OCI-LY3 (cell line): ENCODE data around the gene LRP1B.

Experiments
- H2AFZ ChIP-seq: fragments of 200-600, 300-600 bp; shearing (Covaris generic); 2 replicates; pipeline ENCODE4 v1.6.0; 2014; ENCODE audit warnings: antibody characterized with exemption, low read depth, low read length
- H3K27ac ChIP-seq: fragments of 200-600, 300-600 bp; sonication (generic); 2 replicates; pipeline ENCODE4 v1.5.1; 2014; ENCODE audit warnings: mild to moderate bottlenecking, low read length, moderate library complexity, mixed read lengths
- H3K27me3 ChIP-seq: fragments of 200-600, 300-600 bp; sonication (generic); 2 replicates; pipeline ENCODE4 v1.6.1; 2014; ENCODE audit warnings: low read depth, low read length, mixed read lengths
- H3K36me3 ChIP-seq: fragments of 200-600, 300-600 bp; sonication (generic); replicated peaks from 2 replicates; pipeline ENCODE3; 2014; ENCODE audit warnings: low read depth, low read length, mixed read lengths
- H3K4me1 ChIP-seq: fragments of 300-600, 200-600 bp; sonication (generic); 2 replicates; pipeline ENCODE4 v1.6.1; 2014; ENCODE audit warnings: low read length, mixed read lengths
- H3K4me2 ChIP-seq: fragments of 200-600, 300-600 bp; sonication (generic); 2 replicates; pipeline ENCODE4 v1.6.1; 2014; ENCODE audit warnings: low read length, mixed read lengths
- H3K4me3 ChIP-seq: fragments of 300-600, 200-600 bp; sonication (generic); 2 replicates; pipeline ENCODE4 v1.5.1; 2014; ENCODE audit warnings: antibody characterized with exemption, mild to moderate bottlenecking, low read length, moderate library complexity
- H3K79me2 ChIP-seq: fragments of 300-600, 200-600 bp; shearing (Covaris generic); 2 replicates; pipeline ENCODE4 v1.6.1; 2014; ENCODE audit warnings: mild to moderate bottlenecking, low read length, mixed read lengths
- H3K9ac ChIP-seq: fragments of 300-600, 200-600 bp; shearing (Covaris generic); 2 replicates; pipeline ENCODE4 v1.6.0; 2014; ENCODE audit warnings: mild to moderate bottlenecking, low read length, moderate library complexity
- H3K9me3 ChIP-seq: fragments of 200-600, 300-600 bp; shearing (Covaris generic); 2 replicates; pipeline ENCODE4 v1.6.1; 2014; ENCODE audit warnings: low read length, mixed read lengths; ENCODE audit not compliant: insufficient read depth
- H4K20me1 ChIP-seq: fragments of 200-600, 300-600 bp; sonication (generic); 2 replicates; pipeline ENCODE4 v1.6.1; 2016; ENCODE audit warnings: low read length, mixed read lengths; ENCODE audit not compliant: insufficient read depth
- CTCF ChIP-seq: fragments of 200-600, 300-600 bp; sonication (generic); IDR thresholded peaks from 2 replicates; pipeline ENCODE4 v1.5.1; 2014; ENCODE audit warnings: antibody characterized with exemption, low read length, low read depth
- EZH2phosphoT487 ChIP-seq: fragments of 200-600 bp; shearing (Covaris generic); IDR thresholded peaks from 2 replicates; pipeline ENCODE4 v1.6.1; 2018; ENCODE audit warnings: antibody characterized with exemption, mixed run types, low read depth

The LRP1B gene

GRCh38 chr2:141844231-141844630, 286.6 kb downstream of the LRP1B start:
- no peak overlapping the region for H2AFZ ChIP-seq
- TF ChIP-seq CTCF: no peak
- no peak for TF ChIP-seq EZH2phosphoT487
- H3K27me3 ChIP-seq: no peaks in the 10 kb centered on the region
- H3K4me1 ChIP-seq: no peaks in the 10 kb centered on the region
- no peaks in the 10 kb centered on the region for H4K20me1 ChIP-seq
- no peaks in the 10 kb centered on the region for H3K79me2 ChIP-seq
- H3K4me3 ChIP-seq: no peak overlapping the region
- H3K4me2 ChIP-seq: no peak overlapping the region
- no peaks in the 10 kb centered on the region for H3K9me3 ChIP-seq
- no peak overlapping the region for H3K27ac ChIP-seq
- H3K9ac ChIP-seq: no peak overlapping the region
- H3K36me3 ChIP-seq: no peaks in the 10 kb centered on the region

- Histone ChIP-seq H3K4me1 (no peaks in the 10 kb centered on the region), H3K79me2 (no peaks in the 10 kb centered on the region), H3K9ac (no peak overlapping the region), H4K20me1 (no peaks in the 10 kb centered on the region), H3K36me3 (no peaks in the 10 kb centered on the region), H3K9me3 (no peaks in the 10 kb centered on the region), H3K27ac (no peak overlapping the region), H3K4me2 (no peak overlapping the region), H3K27me3 (no peaks in the 10 kb centered on the region), H3K4me3 (no peak overlapping the region), H2AFZ (no peak overlapping the region)
- no peak for TF ChIP-seq CTCF
- no peak for TF ChIP-seq EZH2phosphoT487
These were observed 295.7 kb downstream of the LRP1B start for GRCh38 chr2:141835103-141835502.

GRCh38 chr2:141828761-141829160, 302.1 kb downstream of the LRP1B start:
- Histone ChIP-seq H2AFZ (no peak overlapping the region), H3K4me3 (no peak overlapping the region), H3K27ac (no peak overlapping the region), H3K9ac (no peak overlapping the region), H4K20me1 (no peaks in the 10 kb centered on the region), H3K79me2 (no peaks in the 10 kb centered on the region), H3K4me1 (no peaks in the 10 kb centered on the region), H3K4me2 (no peak overlapping the region), H3K9me3 (no peaks in the 10 kb centered on the region), H3K36me3 (no peaks in the 10 kb centered on the region), H3K27me3 (no peaks in the 10 kb centered on the region)
- TF ChIP-seq CTCF (no peak), EZH2phosphoT487 (no peak)

- no peak overlapping the region for H3K4me3 ChIP-seq
- no peak for TF ChIP-seq CTCF
- no peak for TF ChIP-seq EZH2phosphoT487
- no peak overlapping the region for H3K9ac ChIP-seq
- no peaks in the 10 kb centered on the region for H4K20me1 ChIP-seq
- no peaks in the 10 kb centered on the region for H3K36me3 ChIP-seq
- no peaks in the 10 kb centered on the region for H3K9me3 ChIP-seq
- no peak overlapping the region for H3K4me2 ChIP-seq
- H2AFZ ChIP-seq: no peak overlapping the region
- no peaks in the 10 kb centered on the region for H3K27me3 ChIP-seq
- H3K79me2 ChIP-seq: no peaks in the 10 kb centered on the region
- H3K4me1 ChIP-seq: no peaks in the 10 kb centered on the region
- H3K27ac ChIP-seq: no peak overlapping the region
These were observed 306.0 kb downstream of the LRP1B start for GRCh38 chr2:141824790-141825189.
